Endothelial cell of umbilical vein (primary cell): ENCODE measurements around the gene MZT2A. TPM values are rescaled to one million over a fixed set of nuclear protein-coding genes. Genes with fewer than 3 reads are reported as not detected.
A peak's percentile ranks its signal among the peaks of the same experiment; 100 is the strongest.

ENCODE experiments used
- BruUV-seq: library from RNA; stranded (reverse); fragments of 400-500 nt; replicated peaks from 2 replicates; lab custom pipeline; 2021; lab: Mats Ljungman, UMichigan
- CTCF ChIA-PET: fragments of 300-600, 350-600 bp; sonication (Branson Sonifier 250); formaldehyde crosslinking; loops from one replicate; lab custom pipeline; 2021; ENCODE audit warnings: antibody characterized with exemption, inconsistent platforms; lab: Charles Lee
- POLR2A ChIA-PET: fragments of 300-600, 350-600 bp; sonication (Branson Sonifier 250); formaldehyde crosslinking; loops from one replicate; lab custom pipeline; 2021; ENCODE audit warnings: antibody characterized with exemption, inconsistent platforms; lab: Charles Lee
- DNase-seq: peaks from one replicate; pipeline ENCODE4 v3.0.0-alpha.2; 2011; ENCODE audit warnings: low read depth, low spot score
- FAIRE-seq: peaks from 2 replicates; lab custom pipeline; 2011; peaks lifted over from hg19 to GRCh38; lab: Jason Lieb, UNC
- H2AFZ ChIP-seq: 2 replicates; pipeline ENCODE4 v1.6.0; 2012; ENCODE audit warnings: low read depth, low read length, control low read depth, inconsistent platforms
- H3K27ac ChIP-seq: 2 replicates; pipeline ENCODE4 v1.5.1; 2011; ENCODE audit warnings: low read depth, mild to moderate bottlenecking, control low read depth, low read length, moderate library complexity; ENCODE audit not compliant: insufficient read depth
- H3K27me3 ChIP-seq, 2 experiments: 2 replicates each; pipeline versions ENCODE4 v1.6.0 to v1.6.1; 2011; ENCODE audit warnings: low read length in 2 of 2, mixed read lengths in 1 of 2; ENCODE audit not compliant: control insufficient read depth in 2 of 2, insufficient read depth in 2 of 2
- H3K36me3 ChIP-seq, 2 experiments: 2 replicates in 1 of 2; 3 replicates in 1 of 2; pipeline ENCODE4 v1.5.1; 2011; ENCODE audit warnings: low read length in 2 of 2, mild to moderate bottlenecking in 1 of 2, moderate library complexity in 1 of 2; ENCODE audit not compliant: control insufficient read depth in 2 of 2, insufficient read depth in 2 of 2; ENCODE audit errors: extremely low read depth in 1 of 2
- H3K4me1 ChIP-seq: 3 replicates; pipeline ENCODE4 v1.5.1; 2011; ENCODE audit warnings: mild to moderate bottlenecking, low read length; ENCODE audit not compliant: control insufficient read depth, insufficient read depth; ENCODE audit errors: extremely low read depth
- H3K4me2 ChIP-seq: 2 replicates; pipeline ENCODE4 v1.6.1; 2011; ENCODE audit warnings: low read length, control low read depth, mixed read lengths; ENCODE audit not compliant: insufficient read depth
- H3K4me3 ChIP-seq, 3 experiments: fragments of 200-600 bp in 1 of 3; sonication (generic), shearing (Covaris generic) in 1 of 3; replicated peaks in 1 of 3; 2 replicates each; pipeline ENCODE4 v1.5.1; 2011 to 2016; ENCODE audit warnings: control low read depth in 3 of 3, low read length in 3 of 3, mild to moderate bottlenecking in 2 of 3, inconsistent platforms in 1 of 3, low read depth in 1 of 3, moderate library complexity in 1 of 3; ENCODE audit not compliant: insufficient read depth in 1 of 3
- H3K79me2 ChIP-seq: 2 replicates; pipeline ENCODE4 v1.6.0; 2012; ENCODE audit warnings: low read length, inconsistent platforms; ENCODE audit not compliant: control insufficient read depth, insufficient read depth
- H3K9ac ChIP-seq: replicated peaks from 2 replicates; pipeline ENCODE3; 2011; ENCODE audit warnings: low read length, control low read depth; ENCODE audit not compliant: insufficient read depth; ENCODE audit errors: extremely low read depth
- H3K9me1 ChIP-seq: replicated peaks from 3 replicates; pipeline ENCODE4 v1.6.0; 2011; ENCODE audit warnings: mild to moderate bottlenecking, low read length; ENCODE audit not compliant: control insufficient read depth, insufficient read depth; ENCODE audit errors: extremely low read depth
- H3K9me3 ChIP-seq: replicated peaks from 2 replicates; pipeline ENCODE4 v1.5.1; 2012; ENCODE audit warnings: low read length, inconsistent platforms; ENCODE audit not compliant: control insufficient read depth, insufficient read depth
- H4K20me1 ChIP-seq: replicated peaks from 2 replicates; pipeline ENCODE3; 2011; ENCODE audit warnings: mild to moderate bottlenecking, low read length; ENCODE audit not compliant: control insufficient read depth, insufficient read depth; ENCODE audit errors: extremely low read depth
- FOS ChIP-seq: IDR thresholded peaks from 2 replicates; pipeline ENCODE4 v1.6.1; 2011; ENCODE audit warnings: mild to moderate bottlenecking, low read length, moderate library complexity, borderline replicate concordance; ENCODE audit not compliant: insufficient read depth
- JUN ChIP-seq: IDR thresholded peaks from 2 replicates; pipeline ENCODE4 v1.6.1; 2011; ENCODE audit warnings: borderline replicate concordance, low read depth; ENCODE audit not compliant: insufficient read length, insufficient read depth
- dilution Hi-C: fragments of 300-500 bp; cut with MboI; formaldehyde crosslinking; loops from one replicate; pipeline ENCODE4 v1.15.0; 2019; ENCODE audit warnings: low sequenced_read_pairs; ENCODE audit not compliant: extremely low pct_ligation_motif_present
- intact Hi-C: fragments of 100-400 bp; cut with micrococcal nuclease; formaldehyde crosslinking; loops from one replicate; pipeline ENCODE4 v1.10.0; 2022
- polyA plus RNA-seq, 4 experiments: library from polyadenylated mRNA; depleted of rRNA in 3 of 4; stranded (reverse) in 3 of 4; unstranded in 1 of 4; fragments of >200 nt; gene quantifications; 2 replicates each; pipeline versions ENCODE4 v1.2.1 to v1.2.3, GENCODE V29; 2011 to 2012; ENCODE audit warnings: missing spikeins in 1 of 4
- total RNA-seq: library from RNA; stranded (reverse); gene quantifications from 2 replicates; pipeline ENCODE4 v1.2.3, GENCODE V29; 2021
- TF ChIP-seq, protein P1 (sequence below): IDR thresholded peaks from 2 replicates; pipeline ENCODE4 v1.6.1; 2011; ENCODE audit not compliant: insufficient read depth, insufficient read length

The MZT2A gene
- total and polyA plus RNA-seq, 2 donors (not counting 3 experiments of a cell fraction or from before 2014, with no cell fraction given), result 117 to 170 TPM

DNA sequence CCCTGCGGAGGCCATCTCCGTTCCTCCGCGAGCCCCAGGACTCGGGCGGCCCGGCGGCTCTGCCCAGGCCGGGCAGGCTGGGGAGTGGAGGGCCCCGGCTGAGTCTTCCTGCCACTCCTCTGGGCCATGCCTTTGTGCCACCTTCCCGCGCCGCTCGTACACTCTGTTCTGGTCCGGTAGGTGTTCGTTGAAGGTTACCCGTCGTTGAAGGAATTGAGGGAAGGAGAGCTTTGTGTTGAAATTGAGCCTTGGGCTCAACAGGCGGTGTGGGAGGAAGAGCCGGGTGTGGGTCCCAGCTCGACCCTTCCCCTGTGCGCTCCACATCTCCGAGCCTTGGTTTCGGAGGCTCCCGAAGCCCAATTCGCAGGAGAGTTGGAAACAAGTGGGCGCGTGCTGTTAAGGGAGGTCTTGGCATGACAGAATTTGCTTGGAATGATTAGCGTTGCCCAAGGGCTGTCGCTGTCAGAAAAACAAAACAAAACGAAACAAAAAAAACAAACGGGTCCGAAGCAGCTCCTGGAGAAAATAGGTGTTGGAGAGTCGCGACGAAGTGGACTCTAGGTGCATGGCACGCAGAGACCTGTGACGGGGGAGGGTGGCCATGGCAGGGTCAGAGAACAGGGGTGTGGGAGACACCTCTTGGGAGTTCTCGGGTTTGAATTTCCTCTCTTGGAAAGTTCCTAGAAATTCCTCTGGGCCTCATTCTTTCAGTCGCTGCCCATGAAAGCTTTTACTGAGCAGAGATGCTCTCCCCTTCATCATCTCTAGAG is 1.2 kb upstream of the MZT2A start:
- peak overlapping the region; percentile 64 to 73 (median 73) for H3K4me3 ChIP-seq
- DNase-seq (no peak), FAIRE-seq (no peak)
- ChIA-PET POLR2A (no interaction called here), CTCF (interaction anchor here (0.7 to 2.6 kb wide), 14 partner anchors 10 to 425 kb away, joined by 3 to 20 read pairs (median 4); partner anchors contain the start of gene CCDC74A)
- H3K4me2 ChIP-seq, result peak overlapping the region; percentile 44
- H3K9me1 ChIP-seq, result no peaks in the 10 kb centered on the region
- peaks cover 71% of the 10 kb centered on the region for H3K79me2 ChIP-seq
- peaks cover 11% of the 10 kb centered on the region for H3K4me1 ChIP-seq
- no peaks in the 10 kb centered on the region for H3K9me3 ChIP-seq
- no peaks in the 10 kb centered on the region for H4K20me1 ChIP-seq
- BruUV-seq, result TSS peak; percentile 32
- intact Hi-C loops, result loop anchor here (2.0 to 5.0 kb wide), 3 partner anchors 34 to 386 kb away; partner anchors contain the start of genes CCDC74A and PLEKHB2
- H3K27ac ChIP-seq, result peak overlapping the region; percentile 69
- no peaks in the 10 kb centered on the region for H3K27me3 ChIP-seq
- TF ChIP-seq FOS (no peak), JUN (no peak)
- TF ChIP-seq, protein P1, sequence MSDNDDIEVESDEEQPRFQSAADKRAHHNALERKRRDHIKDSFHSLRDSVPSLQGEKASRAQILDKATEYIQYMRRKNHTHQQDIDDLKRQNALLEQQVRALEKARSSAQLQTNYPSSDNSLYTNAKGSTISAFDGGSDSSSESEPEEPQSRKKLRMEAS, result no peak
- peak overlapping the region; percentile 93 for H2AFZ ChIP-seq
- dilution Hi-C loops, result no loop called here
- H3K36me3 ChIP-seq, result peaks cover 0 to 4% of the 10 kb centered on the region in 2 experiments
- H3K9ac ChIP-seq, result peak overlapping the region; percentile 73
